GM10266 (cell line): ENCODE data around the gene PRKAR1B.

Experiments
- DNase-seq: peaks from one replicate; pipeline ENCODE4 v3.0.0; 2012; ENCODE audit errors: extremely low spot score
- TF ChIP-seq, protein P1 (sequence below): IDR thresholded peaks from 2 replicates; pipeline ENCODE4 v1.5.1; 2012; ENCODE audit warnings: mild to moderate bottlenecking, low read depth; ENCODE audit not compliant: control insufficient read depth, insufficient read depth; ENCODE audit errors: missing control alignments

PRKAR1B gene

DNA sequence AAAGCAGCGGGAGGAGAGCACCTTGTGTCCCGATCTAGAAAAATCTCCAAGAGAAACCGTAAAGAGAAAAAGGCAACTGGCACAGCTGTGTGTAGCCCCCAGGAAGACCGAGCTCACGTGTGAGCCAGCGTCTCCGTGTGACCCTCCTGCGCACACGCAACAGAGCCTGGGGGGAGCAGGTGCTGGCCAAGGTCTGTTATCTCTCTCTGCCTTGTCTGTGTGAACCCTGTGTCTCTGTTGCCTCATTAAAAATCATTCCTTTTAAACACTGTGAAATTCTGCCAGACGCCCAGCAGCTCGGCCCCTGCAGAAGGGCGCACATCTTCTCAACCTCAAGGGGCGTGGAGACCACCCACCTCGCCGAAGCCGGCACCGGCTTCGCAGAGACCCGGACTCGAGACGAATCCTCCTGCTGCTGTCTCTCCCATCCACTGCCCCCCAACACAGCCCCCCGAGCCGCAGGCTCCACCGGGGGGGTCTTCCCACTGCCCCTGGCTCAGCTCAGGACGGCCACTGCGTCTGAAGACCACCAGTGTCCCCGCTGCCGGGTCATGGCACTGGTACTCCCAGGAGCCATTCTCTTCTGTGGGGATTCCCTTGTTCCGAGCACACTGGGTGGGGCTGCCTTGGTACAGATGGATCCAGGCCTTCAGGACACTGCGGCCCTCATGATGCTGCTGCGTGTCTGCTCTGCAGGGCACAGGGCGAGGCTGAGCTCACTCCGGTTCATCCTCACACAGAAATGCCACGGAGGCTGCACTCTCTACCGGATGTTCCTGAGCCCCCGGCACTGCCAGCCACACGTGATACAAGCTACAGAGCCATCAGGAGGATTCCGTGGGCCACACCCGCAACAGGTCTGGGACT, 94.9 kb downstream of the PRKAR1B start:
- TF ChIP-seq, protein P1, sequence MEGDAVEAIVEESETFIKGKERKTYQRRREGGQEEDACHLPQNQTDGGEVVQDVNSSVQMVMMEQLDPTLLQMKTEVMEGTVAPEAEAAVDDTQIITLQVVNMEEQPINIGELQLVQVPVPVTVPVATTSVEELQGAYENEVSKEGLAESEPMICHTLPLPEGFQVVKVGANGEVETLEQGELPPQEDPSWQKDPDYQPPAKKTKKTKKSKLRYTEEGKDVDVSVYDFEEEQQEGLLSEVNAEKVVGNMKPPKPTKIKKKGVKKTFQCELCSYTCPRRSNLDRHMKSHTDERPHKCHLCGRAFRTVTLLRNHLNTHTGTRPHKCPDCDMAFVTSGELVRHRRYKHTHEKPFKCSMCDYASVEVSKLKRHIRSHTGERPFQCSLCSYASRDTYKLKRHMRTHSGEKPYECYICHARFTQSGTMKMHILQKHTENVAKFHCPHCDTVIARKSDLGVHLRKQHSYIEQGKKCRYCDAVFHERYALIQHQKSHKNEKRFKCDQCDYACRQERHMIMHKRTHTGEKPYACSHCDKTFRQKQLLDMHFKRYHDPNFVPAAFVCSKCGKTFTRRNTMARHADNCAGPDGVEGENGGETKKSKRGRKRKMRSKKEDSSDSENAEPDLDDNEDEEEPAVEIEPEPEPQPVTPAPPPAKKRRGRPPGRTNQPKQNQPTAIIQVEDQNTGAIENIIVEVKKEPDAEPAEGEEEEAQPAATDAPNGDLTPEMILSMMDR: no peak
- no peak for DNase-seq

GRCh38 chr7:631291-631711, 95.8 kb downstream of the PRKAR1B start:
- TF ChIP-seq, protein P1: no peak
- DNase-seq: no peak

DNA sequence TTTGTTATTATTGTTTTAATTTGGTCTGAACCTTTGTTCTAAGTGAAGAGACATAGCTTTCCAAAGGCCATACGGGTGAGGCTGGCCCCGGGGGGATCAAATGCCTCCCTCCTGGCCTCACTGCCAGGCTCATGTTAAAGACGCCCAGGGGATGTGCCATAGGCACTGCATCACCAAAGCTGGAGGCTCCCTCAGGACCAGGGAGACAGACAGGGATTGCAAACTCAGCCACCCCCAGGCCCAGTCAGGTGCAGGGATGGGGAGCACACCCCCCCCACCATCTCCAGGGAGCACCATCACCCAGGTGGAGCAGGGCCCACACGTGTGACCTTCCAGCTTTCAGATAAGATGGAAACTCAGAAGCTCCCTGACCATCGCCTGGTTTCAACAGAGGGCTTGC, 96.5 kb downstream of the PRKAR1B start:
- TF ChIP-seq, protein P1: no peak
- no peak for DNase-seq

GRCh38 chr7:630111-630511, 97.0 kb downstream of the PRKAR1B start:
- TF ChIP-seq, protein P1: no peak
- no peak for DNase-seq

GRCh38 chr7:628826-629225, 98.3 kb downstream of the PRKAR1B start:
- TF ChIP-seq, protein P1: no peak
- DNase-seq: no peak

DNA sequence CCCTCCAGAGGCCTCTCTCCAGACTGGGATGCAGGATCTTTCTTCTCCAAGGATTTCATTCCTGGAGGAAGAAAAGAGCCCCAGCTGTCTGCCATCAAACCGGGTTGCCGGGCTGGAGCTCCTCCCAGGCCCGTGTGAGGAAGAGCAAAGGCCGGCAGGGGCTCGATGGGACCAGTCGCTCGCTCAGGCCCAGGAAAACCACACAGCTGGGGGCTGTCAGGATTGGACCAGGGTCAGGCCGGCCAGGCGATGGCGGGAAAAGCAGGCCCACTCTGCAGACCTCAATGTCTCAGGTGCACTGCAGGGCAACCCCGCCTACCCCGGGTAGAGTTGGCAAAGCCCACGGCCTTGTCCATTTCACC, 98.7 kb downstream of the PRKAR1B start:
- DNase-seq: no peak
- TF ChIP-seq, protein P1: no peak

GRCh38 chr7:627661-628401, 99.2 kb downstream of the PRKAR1B start:
- TF ChIP-seq, protein P1: no peak
- DNase-seq: no peak
